HepG2 (cell line): ENCODE data around the gene C2orf81. TPM values are rescaled to one million over a fixed set of nuclear protein-coding genes. Genes with fewer than 3 reads are reported as not detected.

Experiments
- AHDC1 ChIP-seq: sonication (generic); formaldehyde crosslinking; IDR thresholded peaks from 2 replicates; pipeline ENCODE4 v1.5.1; 2020; ENCODE audit warnings: mild to moderate bottlenecking, missing genetic modification reagents, borderline replicate concordance
- CEBPZ ChIP-seq: IDR thresholded peaks from 2 replicates; pipeline ENCODE4 v1.6.1; 2012; ENCODE audit warnings: low read length, improper control_type of control experiment
- ELF3 ChIP-seq: IDR thresholded peaks from 2 replicates; pipeline ENCODE4 v1.6.1; 2016; ENCODE audit warnings: missing genetic modification reagents, missing compliant biosample characterization
- GFI1 ChIP-seq: sonication (generic); formaldehyde crosslinking; IDR thresholded peaks from 2 replicates; pipeline ENCODE4 v1.5.0; 2020; ENCODE audit warnings: missing genetic modification reagents, mild to moderate bottlenecking, borderline replicate concordance
- NR2F6 ChIP-seq, 2 experiments: IDR thresholded peaks; 2 replicates each; pipeline ENCODE4 v1.6.1; 2016; ENCODE audit warnings: antibody characterized with exemption in 1 of 2, mild to moderate bottlenecking in 1 of 2
- SMAD1 ChIP-seq: sonication (generic); formaldehyde crosslinking; IDR thresholded peaks from 2 replicates; pipeline ENCODE4 v1.4.0; 2020; ENCODE audit warnings: missing genetic modification reagents, low read depth, mild to moderate bottlenecking, borderline replicate concordance
- ZBTB43 ChIP-seq: sonication (generic); formaldehyde crosslinking; conservative IDR thresholded peaks from 2 replicates; pipeline ENCODE4 v1.4.0; 2020; ENCODE audit warnings: missing genetic modification reagents
- ZNF337 ChIP-seq: sonication (generic); formaldehyde crosslinking; IDR thresholded peaks from 2 replicates; pipeline ENCODE4 v1.5.1; 2020; ENCODE audit warnings: missing genetic modification reagents, low read depth, mild to moderate bottlenecking, borderline replicate concordance
- ZSCAN9 ChIP-seq: IDR thresholded peaks from 2 replicates; pipeline ENCODE4 v1.6.1; 2016; ENCODE audit warnings: borderline replicate concordance
- polyA plus RNA-seq, 8 experiments: library from polyadenylated mRNA; depleted of rRNA in 3 of 8; stranded (reverse) in 7 of 8; unstranded in 1 of 8; fragments of >200 nt; fragmentation: Illumina TruSeq in 4 of 8; extraction: Trizol in 4 of 8; gene quantifications; 2 replicates each; pipeline versions ENCODE4 v1.2.1 to v1.2.3, GENCODE V29; 2011 to 2016; ENCODE audit warnings: low read depth in 4 of 8, missing spikeins in 1 of 8, mixed read lengths in 1 of 8; ENCODE audit not compliant: insufficient read depth in 1 of 8
- total RNA-seq, 5 experiments: library from RNA; depleted of rRNA; stranded (reverse); fragments of >200 nt; fragmentation: Illumina TruSeq; extraction: Trizol; gene quantifications; 2 replicates each; pipeline ENCODE4 v1.2.3, GENCODE V29; 2016; ENCODE audit warnings: low read depth in 1 of 5
- TF ChIP-seq, protein P1 (sequence below): sonication (generic); formaldehyde crosslinking; IDR thresholded peaks from 2 replicates; pipeline ENCODE4 v1.4.0; 2020; ENCODE audit warnings: missing genetic modification reagents, borderline replicate concordance
- TF ChIP-seq, protein P2 (sequence below): sonication (generic); formaldehyde crosslinking; IDR thresholded peaks from 2 replicates; pipeline ENCODE4 v1.5.0; 2020; ENCODE audit warnings: missing genetic modification reagents
- TF ChIP-seq, protein P3 (sequence below): sonication (generic); formaldehyde crosslinking; IDR thresholded peaks from 2 replicates; pipeline ENCODE4 v1.5.0; 2020; ENCODE audit warnings: mild to moderate bottlenecking, missing genetic modification reagents

C2orf81 gene
- total and polyA plus RNA-seq, 2 of the 13 experiments (the other 11 are each of a cell fraction or from before 2014, with no cell fraction given), result 0.15 to 0.17 TPM

GRCh38 chr2:74413001-74413698 lies 8.3 kb downstream of the C2orf81 start (continued):
- TF ChIP-seq CEBPZ (no peak), ZSCAN9 (peak; percentile 46; the same call in 1 of the 2 replicates), NR2F6 (IDR thresholded peaks at IDR 0.05) (peak; percentile 44; the same call in 1 of the 2 replicates), NR2F6 (CRISPR knock-in tag; IDR thresholded peaks at IDR 0.05) (peak; percentile 46; the same call in 1 of the 2 replicates), ZBTB43 (no peak), ZNF337 (CRISPR knock-in tag) (no peak), GFI1 (CRISPR knock-in tag) (no peak; the same call in 1 of the 2 replicates), AHDC1 (CRISPR knock-in tag) (no peak), SMAD1 (peak; percentile 62; the same call in 1 of the 2 replicates), ELF3 (CRISPR knock-in tag) (0 out of 2 replicates have a peak, but pooled peaks have one; percentile 42)
- TF ChIP-seq, protein P1, sequence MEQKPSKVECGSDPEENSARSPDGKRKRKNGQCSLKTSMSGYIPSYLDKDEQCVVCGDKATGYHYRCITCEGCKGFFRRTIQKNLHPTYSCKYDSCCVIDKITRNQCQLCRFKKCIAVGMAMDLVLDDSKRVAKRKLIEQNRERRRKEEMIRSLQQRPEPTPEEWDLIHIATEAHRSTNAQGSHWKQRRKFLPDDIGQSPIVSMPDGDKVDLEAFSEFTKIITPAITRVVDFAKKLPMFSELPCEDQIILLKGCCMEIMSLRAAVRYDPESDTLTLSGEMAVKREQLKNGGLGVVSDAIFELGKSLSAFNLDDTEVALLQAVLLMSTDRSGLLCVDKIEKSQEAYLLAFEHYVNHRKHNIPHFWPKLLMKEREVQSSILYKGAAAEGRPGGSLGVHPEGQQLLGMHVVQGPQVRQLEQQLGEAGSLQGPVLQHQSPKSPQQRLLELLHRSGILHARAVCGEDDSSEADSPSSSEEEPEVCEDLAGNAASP, result peak; percentile 6; the same call in 1 of the 2 replicates
- TF ChIP-seq, protein P2, sequence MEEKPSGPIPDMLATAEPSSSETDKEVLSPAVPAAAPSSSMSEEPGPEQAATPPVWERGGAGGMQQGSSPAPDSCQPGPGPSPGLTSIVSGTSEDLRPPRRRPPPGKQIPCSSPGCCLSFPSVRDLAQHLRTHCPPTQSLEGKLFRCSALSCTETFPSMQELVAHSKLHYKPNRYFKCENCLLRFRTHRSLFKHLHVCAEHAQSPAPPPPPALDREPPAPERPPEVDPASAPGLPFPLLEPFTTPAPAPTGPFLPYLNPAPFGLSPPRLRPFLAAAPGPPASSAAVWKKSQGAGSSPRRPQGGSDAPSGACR (CRISPR knock-in tag), result no peak
- TF ChIP-seq, protein P3, sequence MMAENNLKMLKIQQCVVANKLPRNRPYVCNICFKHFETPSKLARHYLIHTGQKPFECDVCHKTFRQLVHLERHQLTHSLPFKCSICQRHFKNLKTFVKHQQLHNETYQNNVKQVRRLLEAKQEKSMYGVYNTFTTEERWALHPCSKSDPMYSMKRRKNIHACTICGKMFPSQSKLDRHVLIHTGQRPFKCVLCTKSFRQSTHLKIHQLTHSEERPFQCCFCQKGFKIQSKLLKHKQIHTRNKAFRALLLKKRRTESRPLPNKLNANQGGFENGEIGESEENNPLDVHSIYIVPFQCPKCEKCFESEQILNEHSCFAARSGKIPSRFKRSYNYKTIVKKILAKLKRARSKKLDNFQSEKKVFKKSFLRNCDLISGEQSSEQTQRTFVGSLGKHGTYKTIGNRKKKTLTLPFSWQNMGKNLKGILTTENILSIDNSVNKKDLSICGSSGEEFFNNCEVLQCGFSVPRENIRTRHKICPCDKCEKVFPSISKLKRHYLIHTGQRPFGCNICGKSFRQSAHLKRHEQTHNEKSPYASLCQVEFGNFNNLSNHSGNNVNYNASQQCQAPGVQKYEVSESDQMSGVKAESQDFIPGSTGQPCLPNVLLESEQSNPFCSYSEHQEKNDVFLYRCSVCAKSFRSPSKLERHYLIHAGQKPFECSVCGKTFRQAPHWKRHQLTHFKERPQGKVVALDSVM (CRISPR knock-in tag), result peak; percentile 76
